Hematopoietic multipotent progenitor cell (in vitro differentiated cells): ENCODE results near the gene ATP5IF1. TPM values are rescaled to one million over a fixed set of nuclear protein-coding genes. Genes with fewer than 3 reads are reported as not detected.

Experiments used
- DNase-seq, 3 donors: peaks; one replicate each; pipeline ENCODE4 v3.0.0-alpha.2; 2011 to 2015; ENCODE audit warnings: low read depth in 2 of 3, low spot score in 2 of 3
- total RNA-seq: library from RNA; depleted of rRNA; stranded (reverse); fragments of >200 nt; gene quantifications from one replicate; pipeline ENCODE4 v1.2.3, GENCODE V29; 2012

ATP5IF1 gene
- total RNA-seq, 1 donor: 53.1 TPM

- DNase-seq: no peak
These were observed 2.7 kb upstream of the ATP5IF1 start for GRCh38 chr1:28233264-28233606.

- no peak for DNase-seq
These were observed 865 bp downstream of the ATP5IF1 start for GRCh38 chr1:28236656-28237322.

- DNase-seq: no peak
These were observed 3.1 kb downstream of the ATP5IF1 start for GRCh38 chr1:28239004-28239403.

- no peak for DNase-seq
These were observed 4.1 kb downstream of the ATP5IF1 start for GRCh38 chr1:28240024-28240423.

- no peak for DNase-seq
These were observed 5.8 kb downstream of the ATP5IF1 start for GRCh38 chr1:28241638-28242241.

- no peak for DNase-seq
These were observed 7.9 kb downstream of the ATP5IF1 start for GRCh38 chr1:28243685-28244311.

GRCh38 chr1:28244549-28245251 is 8.8 kb downstream of the ATP5IF1 start:
- DNase-seq: no peak

- DNase-seq: peak in 2 of 3 donors; percentile 50 to 81
These were observed 10.5 kb downstream of the ATP5IF1 start for GRCh38 chr1:28246427-28246832.

- DNase-seq: no peak
These were observed 11.8 kb downstream of the ATP5IF1 start for GRCh38 chr1:28247612-28248272.

- DNase-seq: peak; percentile 70 to 91 (median 82)
These were observed 12.5 kb downstream of the ATP5IF1 start for GRCh38 chr1:28248273-28249012.

- peak in 1 of 3 donors; percentile 25 for DNase-seq
These were observed 13.3 kb downstream of the ATP5IF1 start for GRCh38 chr1:28249013-28249865.

GRCh38 chr1:28249866-28250295 is 14.0 kb downstream of the ATP5IF1 start:
- DNase-seq: no peak

- peak in 1 of 3 donors; percentile 55 for DNase-seq
These were observed 20.4 kb downstream of the ATP5IF1 start for GRCh38 chr1:28256197-28256827.

- no peak for DNase-seq
These were observed 21.8 kb downstream of the ATP5IF1 start for GRCh38 chr1:28257736-28258135.

- no peak for DNase-seq
These were observed 22.8 kb downstream of the ATP5IF1 start for GRCh38 chr1:28258628-28259251.

- DNase-seq: peak; percentile 90 to 99 (median 98)
These were observed 23.5 kb downstream of the ATP5IF1 start, which contains the start of gene SESN2 for GRCh38 chr1:28259252-28259933. SESN2 (plus strand) TSS chr1:28259518; CDS start chr1:28259848, 330 bp downstream.

- peak in 1 of 3 donors; percentile 43 for DNase-seq
These were observed 24.2 kb downstream of the ATP5IF1 start for GRCh38 chr1:28259934-28260802.
